HL-60 (cell line): ENCODE measurements around the gene ARL4D.

ENCODE experiments used
- DNase-seq, 2 experiments: peaks; one replicate each; pipeline ENCODE4 v3.0.0-alpha.2; 2010 to 2020; ENCODE audit warnings: low read depth in 1 of 2, low spot score in 1 of 2
- H3K27ac ChIP-seq: fragments of 250-450 bp; sonication (Bioruptor Pico); replicated peaks from 2 replicates; pipeline ENCODE4 v1.5.1; 2020; ENCODE audit warnings: mild to moderate bottlenecking, moderate library complexity
- H3K27me3 ChIP-seq: fragments of 250-450 bp; sonication (Bioruptor Pico); 2 replicates; pipeline ENCODE4 v1.5.1; 2021; ENCODE audit warnings: mild to moderate bottlenecking, moderate library complexity; ENCODE audit not compliant: insufficient read depth, poor library complexity, severe bottlenecking
- H3K4me3 ChIP-seq: replicated peaks from 2 replicates; pipeline ENCODE4 v1.5.1; 2011; ENCODE audit warnings: mild to moderate bottlenecking, control low read depth, low read length; ENCODE audit not compliant: insufficient read depth
- GABPA ChIP-seq: IDR thresholded peaks from 2 replicates; pipeline ENCODE4 v1.6.1; 2012; ENCODE audit warnings: low read depth
- POLR2AphosphoS5 ChIP-seq: IDR thresholded peaks from 2 replicates; pipeline ENCODE4 v1.6.1; 2012; ENCODE audit warnings: low read depth
- SPI1 ChIP-seq: IDR thresholded peaks from 2 replicates; pipeline ENCODE4 v1.6.1; 2012; ENCODE audit warnings: low read depth, mild to moderate bottlenecking, borderline replicate concordance
- TF ChIP-seq, protein P1 (sequence below): IDR thresholded peaks from 2 replicates; pipeline ENCODE4 v1.6.1; 2012; ENCODE audit warnings: low read depth; ENCODE audit not compliant: insufficient replicate concordance
- TF ChIP-seq, protein P2 (sequence below): IDR thresholded peaks from one replicate; pipeline ENCODE4 v1.5.1; 2011; ENCODE audit warnings: low read length, control low read depth, inconsistent platforms; ENCODE audit not compliant: insufficient read depth

The ARL4D gene

DNA sequence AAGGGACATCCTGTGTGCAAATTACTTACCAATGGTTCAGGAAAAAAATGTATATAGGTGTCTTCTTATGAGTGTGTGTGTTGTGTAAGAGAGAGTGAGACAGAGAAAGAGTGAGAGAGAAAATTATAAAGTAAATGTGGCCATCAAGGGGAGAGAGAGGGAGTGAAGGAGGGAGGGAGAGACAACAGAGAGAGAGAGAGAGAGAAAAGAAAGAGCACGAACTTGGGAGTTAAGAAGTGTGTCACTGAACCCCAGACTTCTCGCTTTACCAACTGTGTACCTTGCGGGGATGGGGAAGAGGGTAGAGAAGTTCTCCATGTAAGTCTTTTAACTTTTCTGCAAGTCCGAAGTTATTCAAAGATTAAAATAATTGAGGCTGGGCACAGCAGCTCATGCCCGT lies 28.8 kb upstream of the ARL4D start:
- TF ChIP-seq, protein P1, sequence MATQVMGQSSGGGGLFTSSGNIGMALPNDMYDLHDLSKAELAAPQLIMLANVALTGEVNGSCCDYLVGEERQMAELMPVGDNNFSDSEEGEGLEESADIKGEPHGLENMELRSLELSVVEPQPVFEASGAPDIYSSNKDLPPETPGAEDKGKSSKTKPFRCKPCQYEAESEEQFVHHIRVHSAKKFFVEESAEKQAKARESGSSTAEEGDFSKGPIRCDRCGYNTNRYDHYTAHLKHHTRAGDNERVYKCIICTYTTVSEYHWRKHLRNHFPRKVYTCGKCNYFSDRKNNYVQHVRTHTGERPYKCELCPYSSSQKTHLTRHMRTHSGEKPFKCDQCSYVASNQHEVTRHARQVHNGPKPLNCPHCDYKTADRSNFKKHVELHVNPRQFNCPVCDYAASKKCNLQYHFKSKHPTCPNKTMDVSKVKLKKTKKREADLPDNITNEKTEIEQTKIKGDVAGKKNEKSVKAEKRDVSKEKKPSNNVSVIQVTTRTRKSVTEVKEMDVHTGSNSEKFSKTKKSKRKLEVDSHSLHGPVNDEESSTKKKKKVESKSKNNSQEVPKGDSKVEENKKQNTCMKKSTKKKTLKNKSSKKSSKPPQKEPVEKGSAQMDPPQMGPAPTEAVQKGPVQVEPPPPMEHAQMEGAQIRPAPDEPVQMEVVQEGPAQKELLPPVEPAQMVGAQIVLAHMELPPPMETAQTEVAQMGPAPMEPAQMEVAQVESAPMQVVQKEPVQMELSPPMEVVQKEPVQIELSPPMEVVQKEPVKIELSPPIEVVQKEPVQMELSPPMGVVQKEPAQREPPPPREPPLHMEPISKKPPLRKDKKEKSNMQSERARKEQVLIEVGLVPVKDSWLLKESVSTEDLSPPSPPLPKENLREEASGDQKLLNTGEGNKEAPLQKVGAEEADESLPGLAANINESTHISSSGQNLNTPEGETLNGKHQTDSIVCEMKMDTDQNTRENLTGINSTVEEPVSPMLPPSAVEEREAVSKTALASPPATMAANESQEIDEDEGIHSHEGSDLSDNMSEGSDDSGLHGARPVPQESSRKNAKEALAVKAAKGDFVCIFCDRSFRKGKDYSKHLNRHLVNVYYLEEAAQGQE = no peak
- TF ChIP-seq GABPA (no peak), POLR2AphosphoS5 (no peak), SPI1 (no peak)
- TF ChIP-seq, protein P2, sequence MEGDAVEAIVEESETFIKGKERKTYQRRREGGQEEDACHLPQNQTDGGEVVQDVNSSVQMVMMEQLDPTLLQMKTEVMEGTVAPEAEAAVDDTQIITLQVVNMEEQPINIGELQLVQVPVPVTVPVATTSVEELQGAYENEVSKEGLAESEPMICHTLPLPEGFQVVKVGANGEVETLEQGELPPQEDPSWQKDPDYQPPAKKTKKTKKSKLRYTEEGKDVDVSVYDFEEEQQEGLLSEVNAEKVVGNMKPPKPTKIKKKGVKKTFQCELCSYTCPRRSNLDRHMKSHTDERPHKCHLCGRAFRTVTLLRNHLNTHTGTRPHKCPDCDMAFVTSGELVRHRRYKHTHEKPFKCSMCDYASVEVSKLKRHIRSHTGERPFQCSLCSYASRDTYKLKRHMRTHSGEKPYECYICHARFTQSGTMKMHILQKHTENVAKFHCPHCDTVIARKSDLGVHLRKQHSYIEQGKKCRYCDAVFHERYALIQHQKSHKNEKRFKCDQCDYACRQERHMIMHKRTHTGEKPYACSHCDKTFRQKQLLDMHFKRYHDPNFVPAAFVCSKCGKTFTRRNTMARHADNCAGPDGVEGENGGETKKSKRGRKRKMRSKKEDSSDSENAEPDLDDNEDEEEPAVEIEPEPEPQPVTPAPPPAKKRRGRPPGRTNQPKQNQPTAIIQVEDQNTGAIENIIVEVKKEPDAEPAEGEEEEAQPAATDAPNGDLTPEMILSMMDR = no peak
- H3K27me3 ChIP-seq = no peaks in the 10 kb centered on the region
- no peak overlapping the region for H3K4me3 ChIP-seq
- H3K27ac ChIP-seq = peak overlapping the region; percentile 99
- no peak for DNase-seq

DNA sequence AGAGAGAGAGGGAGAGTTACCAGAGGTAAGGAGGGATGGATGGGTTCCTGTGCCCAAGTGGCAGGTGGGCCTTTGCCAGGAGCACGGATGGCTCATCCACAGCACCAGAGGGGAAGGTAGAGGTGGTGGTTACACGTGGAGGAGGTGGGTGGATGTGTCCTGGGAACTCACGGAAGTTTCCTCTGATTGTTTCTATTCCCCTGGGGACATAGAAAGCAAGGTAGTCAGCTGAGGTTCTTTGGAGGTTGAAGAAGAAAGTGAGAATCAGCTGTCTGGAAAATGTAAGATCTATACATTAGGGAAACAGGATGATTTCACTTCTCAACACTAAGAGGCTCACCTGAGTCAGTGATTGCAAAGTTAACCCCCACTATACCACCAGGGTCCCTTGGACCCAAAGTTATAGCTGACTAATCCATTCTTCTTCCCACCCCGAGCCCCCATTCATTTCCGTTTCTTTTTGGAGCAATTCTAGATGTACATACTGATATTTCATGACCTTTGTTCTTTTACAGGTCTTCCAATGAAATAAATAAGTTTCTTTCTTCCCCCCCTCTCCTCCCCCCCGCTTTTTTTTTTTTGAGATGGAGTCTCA lies 27.5 kb upstream of the ARL4D start:
- no peak overlapping the region for H3K4me3 ChIP-seq
- TF ChIP-seq SPI1 (no peak), GABPA (no peak), POLR2AphosphoS5 (no peak)
- TF ChIP-seq, protein P1 = no peak
- TF ChIP-seq, protein P2 = no peak
- no peaks in the 10 kb centered on the region for H3K27me3 ChIP-seq
- H3K27ac ChIP-seq = no peak overlapping the region
- no peak for DNase-seq

DNA sequence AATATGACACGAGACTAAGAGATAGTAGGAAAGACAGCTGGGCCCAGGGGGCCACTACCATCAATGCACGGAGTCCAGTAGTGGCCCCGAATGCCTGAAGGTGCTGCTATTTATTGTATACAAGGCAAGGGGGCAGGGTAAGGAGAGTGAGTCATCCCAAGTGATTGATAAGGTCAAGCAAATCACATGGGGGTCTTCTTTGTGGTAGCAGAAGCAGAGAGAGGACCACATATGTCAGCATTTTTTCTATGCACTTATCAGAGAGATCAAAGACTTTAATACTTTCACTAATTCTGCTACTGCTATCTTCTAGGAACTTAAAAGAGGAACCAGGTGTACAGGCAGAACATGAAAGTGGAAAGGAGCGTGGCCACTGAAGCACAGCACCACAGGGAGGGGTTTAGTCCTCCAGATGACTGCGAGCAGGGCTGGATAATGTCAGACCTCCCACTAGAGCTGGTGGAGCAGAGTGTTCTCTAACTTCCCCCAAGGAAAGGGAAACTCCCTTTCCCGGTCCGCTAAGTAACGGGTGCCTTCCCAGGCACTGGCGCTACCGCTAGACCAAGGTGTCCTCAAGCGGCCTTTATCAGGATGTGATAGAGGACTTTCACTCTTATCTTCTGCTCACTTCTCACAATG lies 26.4 kb upstream of the ARL4D start:
- Histone ChIP-seq H3K27ac (peak overlapping the region; percentile 10; the same call in 1 of the 2 replicates), H3K4me3 (peak overlapping the region; percentile 25; the same call in 1 of the 2 replicates), H3K27me3 (no peaks in the 10 kb centered on the region)
- DNase-seq = peak; percentile 37 to 72
- TF ChIP-seq, protein P1 = no peak
- peak; percentile 68; the same call in 1 of the 2 replicates for TF ChIP-seq SPI1
- TF ChIP-seq POLR2AphosphoS5 = 0 out of 2 replicates have a peak, but pooled peaks have one; percentile 17
